ENCODE measurements around the gene TTC21A. TPM values are rescaled to one million over a fixed set of nuclear protein-coding genes. Genes with fewer than 3 reads are reported as not detected.

The TTC21A gene
- total and polyA plus RNA-seq, 2 donors from 2014 or later: 4.8 to 14.1 TPM

- peak overlapping the region in 1 of 3 donors; percentile 93 for H3K9ac ChIP-seq (ENCODE audit: low read length in 3 of 3)
- H3K36me3 ChIP-seq (ENCODE audit: control insufficient read depth in 2 of 3, insufficient read depth in 3 of 3, low read length in 3 of 3): peaks cover 0 to 4% (median 4%) of the 10 kb centered on the region in 3 donors
- TF ChIP-seq, protein P1, sequence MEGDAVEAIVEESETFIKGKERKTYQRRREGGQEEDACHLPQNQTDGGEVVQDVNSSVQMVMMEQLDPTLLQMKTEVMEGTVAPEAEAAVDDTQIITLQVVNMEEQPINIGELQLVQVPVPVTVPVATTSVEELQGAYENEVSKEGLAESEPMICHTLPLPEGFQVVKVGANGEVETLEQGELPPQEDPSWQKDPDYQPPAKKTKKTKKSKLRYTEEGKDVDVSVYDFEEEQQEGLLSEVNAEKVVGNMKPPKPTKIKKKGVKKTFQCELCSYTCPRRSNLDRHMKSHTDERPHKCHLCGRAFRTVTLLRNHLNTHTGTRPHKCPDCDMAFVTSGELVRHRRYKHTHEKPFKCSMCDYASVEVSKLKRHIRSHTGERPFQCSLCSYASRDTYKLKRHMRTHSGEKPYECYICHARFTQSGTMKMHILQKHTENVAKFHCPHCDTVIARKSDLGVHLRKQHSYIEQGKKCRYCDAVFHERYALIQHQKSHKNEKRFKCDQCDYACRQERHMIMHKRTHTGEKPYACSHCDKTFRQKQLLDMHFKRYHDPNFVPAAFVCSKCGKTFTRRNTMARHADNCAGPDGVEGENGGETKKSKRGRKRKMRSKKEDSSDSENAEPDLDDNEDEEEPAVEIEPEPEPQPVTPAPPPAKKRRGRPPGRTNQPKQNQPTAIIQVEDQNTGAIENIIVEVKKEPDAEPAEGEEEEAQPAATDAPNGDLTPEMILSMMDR (IDR thresholded peaks at IDR 0.05; ENCODE audit: borderline replicate concordance, extremely low read depth, insufficient read depth): no peak
- peak overlapping the region in 2 of 3 donors; percentile 66 to 96 for H3K4me3 ChIP-seq (ENCODE audit: low read length in 3 of 3)
- no peak for DNase-seq
- no peaks in the 10 kb centered on the region for H3K27me3 ChIP-seq (ENCODE audit: control insufficient read depth, insufficient read depth, low read length)
- FAIRE-seq: no peak
- no peaks in the 10 kb centered on the region for H3K9me3 ChIP-seq (ENCODE audit: control insufficient read depth in 2 of 3, insufficient read depth in 1 of 3, low read length in 3 of 3)
- intact Hi-C loops (cut with DNase I): no loop called here
- H3K4me1 ChIP-seq (ENCODE audit: control insufficient read depth in 2 of 3, insufficient read depth in 2 of 3, low read depth in 1 of 3, low read length in 3 of 3): peaks cover 0 to 30% (median 13%) of the 10 kb centered on the region in 3 donors
- no peak overlapping the region for H3K27ac ChIP-seq (ENCODE audit: low read depth in 2 of 2, low read length in 2 of 2)
Measured at GRCh38 chr3:39105687-39106063, 1.8 kb upstream of the TTC21A start.

GRCh38 chr3:39106281-39106811 is 1.1 kb upstream of the TTC21A start:
- Histone ChIP-seq H3K4me1 (ENCODE audit: control insufficient read depth in 2 of 3, insufficient read depth in 2 of 3, low read depth in 1 of 3, low read length in 3 of 3) (peaks cover 0 to 30% (median 13%) of the 10 kb centered on the region in 3 donors), H3K27me3 (ENCODE audit: control insufficient read depth, insufficient read depth, low read length) (no peaks in the 10 kb centered on the region), H3K9me3 (ENCODE audit: control insufficient read depth in 2 of 3, insufficient read depth in 1 of 3, low read length in 3 of 3) (no peaks in the 10 kb centered on the region), H3K4me3 (ENCODE audit: low read length in 3 of 3) (peak overlapping the region; percentile 66 to 96 (median 69)), H3K36me3 (ENCODE audit: control insufficient read depth in 2 of 3, insufficient read depth in 3 of 3, low read length in 3 of 3) (peaks cover 0 to 7% (median 4%) of the 10 kb centered on the region in 3 donors), H3K27ac (ENCODE audit: low read depth in 2 of 2, low read length in 2 of 2) (peak overlapping the region; percentile 52 to 87), H3K9ac (ENCODE audit: low read length in 3 of 3) (peak overlapping the region; percentile 30 to 93 (median 74))
- no peak for FAIRE-seq
- TF ChIP-seq, protein P1 (IDR thresholded peaks at IDR 0.05; ENCODE audit: borderline replicate concordance, extremely low read depth, insufficient read depth): no peak
- intact Hi-C loops (cut with DNase I): no loop called here
- peak in 2 of 5 donors; percentile 49 to 50 for DNase-seq

GRCh38 chr3:39106851-39107387 is 561 bp upstream of the TTC21A start:
- Histone ChIP-seq H3K9me3 (ENCODE audit: control insufficient read depth in 2 of 3, insufficient read depth in 1 of 3, low read length in 3 of 3) (no peaks in the 10 kb centered on the region), H3K27me3 (ENCODE audit: control insufficient read depth, insufficient read depth, low read length) (no peaks in the 10 kb centered on the region), H3K27ac (ENCODE audit: low read depth in 2 of 2, low read length in 2 of 2) (peak overlapping the region; percentile 84 to 87), H3K4me1 (ENCODE audit: control insufficient read depth in 2 of 3, insufficient read depth in 2 of 3, low read depth in 1 of 3, low read length in 3 of 3) (peaks cover 0 to 30% (median 13%) of the 10 kb centered on the region in 3 donors), H3K9ac (ENCODE audit: low read length in 3 of 3) (peak overlapping the region; percentile 30 to 93 (median 74)), H3K36me3 (ENCODE audit: control insufficient read depth in 2 of 3, insufficient read depth in 3 of 3, low read length in 3 of 3) (peaks cover 0 to 7% (median 3%) of the 10 kb centered on the region in 3 donors), H3K4me3 (ENCODE audit: low read length in 3 of 3) (peak overlapping the region; percentile 66 to 96 (median 69))
- peak; percentile 62 to 86 (median 74) for DNase-seq
- intact Hi-C loops (cut with DNase I): no loop called here
- no peak for FAIRE-seq
- TF ChIP-seq, protein P1 (IDR thresholded peaks at IDR 0.05; ENCODE audit: borderline replicate concordance, extremely low read depth, insufficient read depth): no peak

Measured in kidney (tissue), 14 donors.